GOT3 (cell line): ENCODE results near the gene SLFN5.
"Not testable (repeated sequence)": the region's sequence is repeated elsewhere in the genome, so short reads cannot be mapped to it uniquely, and the experiment has no call there.

Experiments
- DNase-seq: peaks from one replicate; lab custom pipeline; 2025; ENCODE audit warnings: mixed read lengths; lab: John Stamatoyannopoulos, UW

Gene SLFN5

GRCh38 chr17:35242158-35242804, 591 bp upstream of the SLFN5 start:
- no peak for DNase-seq

- DNase-seq = no peak
Observed at GRCh38 chr17:35243561-35244340, 879 bp downstream of the SLFN5 start.

- peak; percentile 56 for DNase-seq
Observed at GRCh38 chr17:35244341-35245195, 1.7 kb downstream of the SLFN5 start.

GRCh38 chr17:35245196-35245486, 2.3 kb downstream of the SLFN5 start:
- DNase-seq = no peak

- no peak for DNase-seq
Observed at GRCh38 chr17:35252651-35253050, 9.8 kb downstream of the SLFN5 start.

GRCh38 chr17:35254107-35254773, 11.4 kb downstream of the SLFN5 start:
- peak; percentile 22 for DNase-seq

- DNase-seq = no peak
Observed at GRCh38 chr17:35255316-35255715, 12.4 kb downstream of the SLFN5 start.

GRCh38 chr17:35256629-35257028, 13.8 kb downstream of the SLFN5 start:
- no peak for DNase-seq

- no peak for DNase-seq
Observed at GRCh38 chr17:35257208-35257659, 14.4 kb downstream of the SLFN5 start.

- no peak for DNase-seq
Observed at GRCh38 chr17:35259001-35259400, 16.1 kb downstream of the SLFN5 start.

- no peak for DNase-seq
Observed at GRCh38 chr17:35265071-35265470, 22.2 kb downstream of the SLFN5 start.

- no peak for DNase-seq
Observed at GRCh38 chr17:35265566-35266141, 22.8 kb downstream of the SLFN5 start.

- not testable (repeated sequence) for DNase-seq
Observed at GRCh38 chr17:35274167-35275066, 31.5 kb downstream of the SLFN5 start.

- not testable (repeated sequence) for DNase-seq
Observed at GRCh38 chr17:35278454-35278853, 35.6 kb downstream of the SLFN5 start.

- DNase-seq = not testable (repeated sequence)
Observed at GRCh38 chr17:35278876-35279275, 36.0 kb downstream of the SLFN5 start.

- DNase-seq = no peak
Observed at GRCh38 chr17:35283767-35284166, 40.9 kb downstream of the SLFN5 start.

GRCh38 chr17:35284955-35285354, 42.1 kb downstream of the SLFN5 start:
- DNase-seq = no peak

- DNase-seq = no peak
Observed at GRCh38 chr17:35286120-35286781, 43.4 kb downstream of the SLFN5 start.

- no peak for DNase-seq
Observed at GRCh38 chr17:35287286-35287811, 44.5 kb downstream of the SLFN5 start.

- no peak for DNase-seq
Observed at GRCh38 chr17:35289222-35289621, 46.4 kb downstream of the SLFN5 start.
